Tibial artery (tissue), 4 donors: ENCODE results near the gene JMJD1C.

ENCODE experiments used
- DNase-seq, 2 donors: peaks; one replicate each; pipeline ENCODE4 v3.0.0-alpha.2; 2019
- H3K27ac ChIP-seq, 2 donors: fragments of 200-600 bp; sonication (generic) in 1 of 2; 1 replicate in 1 of 2; 2 replicates in 1 of 2; pipeline ENCODE4 v1.5.1; 2018 to 2019; ENCODE audit warnings: mild to moderate bottlenecking in 1 of 2
- H3K27me3 ChIP-seq, 2 donors: fragments of 200-600 bp; sonication (generic) in 1 of 2; one replicate each; pipeline versions ENCODE4 v1.5.1 to v1.6.0; 2016 to 2019
- H3K36me3 ChIP-seq, 3 donors: fragments of 200-600 bp; sonication (generic) in 2 of 3; one replicate each; pipeline ENCODE4 v1.5.1; 2016 to 2019; ENCODE audit warnings: mild to moderate bottlenecking in 2 of 3
- H3K4me1 ChIP-seq, 4 donors: fragments of 200-600 bp; sonication (generic) in 2 of 4; 1 replicate in 3 of 4; 2 replicates in 1 of 4; pipeline ENCODE4 v1.5.1; 2016 to 2019
- H3K4me3 ChIP-seq, 2 donors: fragments of 200-600 bp; sonication (generic) in 1 of 2; 1 replicate in 1 of 2; 2 replicates in 1 of 2; pipeline ENCODE4 v1.5.1; 2018 to 2019; ENCODE audit warnings: mild to moderate bottlenecking in 2 of 2
- H3K9me3 ChIP-seq, 3 donors: fragments of 200-600 bp; sonication (generic) in 1 of 3; one replicate each; pipeline ENCODE4 v1.5.1; 2016 to 2019
- intact Hi-C: fragments of 100-400 bp; cut with DNase I; formaldehyde crosslinking; loops from one replicate; pipeline ENCODE4 v1.15.0; 2023; ENCODE audit warnings: low total_unique reads
- TF ChIP-seq, protein P1 (sequence below), 2 experiments: fragments of 200-600 bp in 1 of 2; fragments of 450-650 bp in 1 of 2; IDR thresholded peaks; one replicate each; pipeline ENCODE4 v1.5.1; 2017 to 2019; ENCODE audit warnings: antibody characterized with exemption in 2 of 2, mild to moderate bottlenecking in 1 of 2, moderate library complexity in 1 of 2

The JMJD1C gene

DNA sequence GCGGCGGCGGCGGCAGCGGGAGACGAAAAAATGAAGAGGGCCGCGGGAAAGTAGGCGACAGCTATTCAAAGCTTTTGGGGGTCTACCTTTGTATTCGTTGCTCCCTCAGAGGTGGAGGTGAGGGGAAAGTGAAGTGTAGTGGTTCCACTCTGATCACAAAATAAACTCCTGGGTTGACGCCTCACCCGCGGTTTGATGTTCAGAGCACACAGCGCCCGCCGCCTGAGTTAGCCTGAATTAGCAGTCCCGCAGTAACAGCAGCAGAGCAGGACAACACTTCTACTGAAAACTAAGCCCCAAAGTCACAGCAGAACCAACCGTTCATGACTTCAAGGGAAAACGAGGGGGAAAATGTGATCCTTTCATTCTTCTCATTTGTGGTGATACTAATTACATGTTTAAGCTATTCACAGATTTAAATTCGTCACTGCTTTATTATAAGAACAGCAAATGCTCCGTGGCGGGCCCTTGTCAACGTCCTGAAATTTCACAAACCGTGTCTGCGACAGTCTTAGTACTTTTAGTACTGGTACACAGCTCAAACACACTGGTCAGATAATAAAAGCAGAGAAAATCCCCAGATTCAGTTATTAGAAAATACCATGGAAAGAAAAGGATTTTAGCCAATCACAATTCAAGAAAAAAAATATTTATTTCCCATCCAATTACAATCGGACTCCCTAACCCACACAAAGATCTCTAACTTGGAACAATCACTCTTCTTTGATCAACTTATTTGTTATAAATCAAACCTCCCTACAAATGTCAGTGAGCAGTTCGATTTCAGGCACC lies 563 bp upstream of the JMJD1C start:
- peak in 1 of 2 donors; percentile 65 for DNase-seq
- intact Hi-C loops, result loop anchor here (10.0 kb wide), 3 partner anchors 158 to 252 kb away; no protein-coding TSS in a partner anchor

DNA sequence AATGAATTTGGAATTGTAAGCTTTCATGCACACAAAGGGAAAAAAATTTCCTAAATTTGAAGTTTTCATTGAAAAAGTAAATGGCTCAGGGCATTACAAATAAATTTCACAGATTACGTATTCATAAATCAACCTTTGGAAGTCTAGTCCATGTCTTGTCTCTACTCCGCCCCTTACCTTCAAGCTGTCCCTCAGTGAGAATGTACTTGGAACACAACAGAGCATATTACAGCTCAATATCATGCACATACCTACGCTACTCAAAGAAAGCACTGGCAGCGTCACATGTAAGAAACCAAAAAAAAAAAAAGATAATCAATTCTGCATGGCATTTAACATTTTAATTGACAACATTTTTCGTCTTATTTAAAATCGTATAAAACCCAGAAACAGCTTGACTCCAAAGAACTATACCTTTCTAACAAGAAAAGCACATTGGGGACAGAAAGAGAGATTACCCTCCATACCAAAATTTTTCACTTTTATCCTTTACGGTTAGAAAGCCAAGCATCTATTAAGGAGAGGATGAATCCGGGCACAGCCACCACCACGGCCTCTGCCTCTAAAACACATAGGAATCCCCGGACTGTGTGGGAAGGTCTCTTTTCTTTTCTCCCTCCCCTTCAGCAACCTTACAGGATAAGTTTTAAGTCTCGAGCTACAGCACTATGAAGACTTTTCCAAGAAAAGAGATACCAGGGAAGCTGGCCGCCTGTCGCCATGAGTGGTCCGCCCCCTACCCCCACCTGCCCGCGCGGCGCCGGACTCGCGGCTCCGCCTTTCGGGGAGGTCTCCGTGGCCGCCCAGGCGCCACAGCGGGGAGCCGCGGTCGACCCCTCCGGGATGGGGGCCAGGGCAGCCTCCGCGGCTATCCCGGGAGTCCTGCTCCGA lies 1.1 kb downstream of the JMJD1C start:
- Histone ChIP-seq H3K27me3 (no peaks in the 10 kb centered on the region), H3K27ac (peak overlapping the region; percentile 89 to 95), H3K4me3 (peak overlapping the region; percentile 62 to 84), H3K36me3 (no peaks in the 10 kb centered on the region), H3K4me1 (peaks cover 0 to 24% (median 1%) of the 10 kb centered on the region in 4 donors), H3K9me3 (peaks cover 0 to 3% (median 0%) of the 10 kb centered on the region in 3 donors)
- no peak for DNase-seq
- intact Hi-C loops, result loop anchor here (10.0 kb wide), 3 partner anchors 160 to 250 kb away; no protein-coding TSS in a partner anchor
- TF ChIP-seq, protein P1, sequence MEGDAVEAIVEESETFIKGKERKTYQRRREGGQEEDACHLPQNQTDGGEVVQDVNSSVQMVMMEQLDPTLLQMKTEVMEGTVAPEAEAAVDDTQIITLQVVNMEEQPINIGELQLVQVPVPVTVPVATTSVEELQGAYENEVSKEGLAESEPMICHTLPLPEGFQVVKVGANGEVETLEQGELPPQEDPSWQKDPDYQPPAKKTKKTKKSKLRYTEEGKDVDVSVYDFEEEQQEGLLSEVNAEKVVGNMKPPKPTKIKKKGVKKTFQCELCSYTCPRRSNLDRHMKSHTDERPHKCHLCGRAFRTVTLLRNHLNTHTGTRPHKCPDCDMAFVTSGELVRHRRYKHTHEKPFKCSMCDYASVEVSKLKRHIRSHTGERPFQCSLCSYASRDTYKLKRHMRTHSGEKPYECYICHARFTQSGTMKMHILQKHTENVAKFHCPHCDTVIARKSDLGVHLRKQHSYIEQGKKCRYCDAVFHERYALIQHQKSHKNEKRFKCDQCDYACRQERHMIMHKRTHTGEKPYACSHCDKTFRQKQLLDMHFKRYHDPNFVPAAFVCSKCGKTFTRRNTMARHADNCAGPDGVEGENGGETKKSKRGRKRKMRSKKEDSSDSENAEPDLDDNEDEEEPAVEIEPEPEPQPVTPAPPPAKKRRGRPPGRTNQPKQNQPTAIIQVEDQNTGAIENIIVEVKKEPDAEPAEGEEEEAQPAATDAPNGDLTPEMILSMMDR (IDR thresholded peaks at IDR 0.05), result no peak

More for the DNA sequence above, 563 bp upstream of the JMJD1C start:
- Histone ChIP-seq H3K4me1 (peaks cover 0 to 34% (median 3%) of the 10 kb centered on the region in 4 donors), H3K9me3 (peaks cover 0 to 3% (median 0%) of the 10 kb centered on the region in 3 donors), H3K27me3 (no peaks in the 10 kb centered on the region), H3K27ac (peak overlapping the region; percentile 89 to 95), H3K4me3 (peak overlapping the region; percentile 62 to 84), H3K36me3 (no peaks in the 10 kb centered on the region)
- TF ChIP-seq, protein P1 (IDR thresholded peaks at IDR 0.05), result no peak

DNA sequence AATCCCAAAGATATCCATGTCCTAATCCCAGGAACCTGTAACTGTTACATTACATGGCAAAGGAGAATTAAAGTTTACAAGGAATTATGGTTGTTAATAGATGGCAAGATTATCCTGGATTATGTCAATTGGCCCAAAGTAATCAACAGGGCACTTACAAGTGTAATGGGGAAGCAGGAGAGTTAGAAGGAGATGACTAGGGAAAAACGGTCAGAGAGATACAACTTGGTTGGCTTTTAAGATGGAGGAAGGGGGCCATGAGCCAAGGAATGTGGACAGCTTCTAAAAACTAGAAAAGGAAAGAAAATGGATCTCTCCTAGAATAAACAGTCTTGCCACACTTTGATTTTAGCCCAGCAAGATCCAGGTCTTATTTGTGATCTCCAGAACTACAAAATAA lies 3.3 kb downstream of the JMJD1C start:
- Histone ChIP-seq H3K4me3 (no peak overlapping the region), H3K4me1 (peaks cover 0 to 32% (median 1%) of the 10 kb centered on the region in 4 donors), H3K27ac (no peak overlapping the region), H3K9me3 (peaks cover 0 to 3% (median 0%) of the 10 kb centered on the region in 3 donors), H3K27me3 (no peaks in the 10 kb centered on the region), H3K36me3 (no peaks in the 10 kb centered on the region)
- DNase-seq, result no peak
- TF ChIP-seq, protein P1 (IDR thresholded peaks at IDR 0.05), result no peak
- intact Hi-C loops, result loop anchor here (10.0 kb wide), 3 partner anchors 162 to 252 kb away; no protein-coding TSS in a partner anchor

DNA sequence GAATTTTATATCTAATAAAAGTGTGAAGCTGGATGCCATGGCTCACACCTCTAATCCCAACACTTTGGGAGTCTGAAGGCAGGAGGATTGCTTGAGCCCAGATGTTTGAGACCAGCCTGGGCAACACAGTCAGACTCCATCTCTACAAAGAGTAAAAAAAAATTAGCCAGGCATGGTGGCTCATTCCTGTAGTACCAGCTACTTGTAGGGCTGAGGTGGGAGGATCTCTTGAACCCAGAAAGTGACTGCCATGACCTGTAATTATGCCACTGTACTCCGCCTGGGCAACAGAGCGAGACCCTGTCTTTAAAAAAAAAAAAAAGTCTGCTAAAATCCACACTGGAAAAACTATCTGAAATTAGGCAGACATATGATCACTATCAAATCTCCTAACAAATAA lies 7.6 kb downstream of the JMJD1C start:
- Histone ChIP-seq H3K36me3 (no peaks in the 10 kb centered on the region), H3K4me3 (no peak overlapping the region), H3K27ac (no peak overlapping the region), H3K4me1 (peaks cover 0 to 29% (median 0%) of the 10 kb centered on the region in 4 donors), H3K9me3 (peaks cover 0 to 3% (median 0%) of the 10 kb centered on the region in 3 donors), H3K27me3 (no peaks in the 10 kb centered on the region)
- intact Hi-C loops, result no loop called here
- no peak for DNase-seq
- TF ChIP-seq, protein P1 (IDR thresholded peaks at IDR 0.05), result no peak

- intact Hi-C loops, result no loop called here
Measured at GRCh38 chr10:63457594-63457993, 8.2 kb downstream of the JMJD1C start.

More at GRCh38 chr10:63457594-63457993, 8.2 kb downstream of the JMJD1C start:
- TF ChIP-seq, protein P1 (IDR thresholded peaks at IDR 0.05), result no peak
- no peak for DNase-seq
- H3K27ac ChIP-seq, result no peak overlapping the region
- H3K9me3 ChIP-seq, result peaks cover 0 to 3% (median 0%) of the 10 kb centered on the region in 3 donors
- no peaks in the 10 kb centered on the region for H3K27me3 ChIP-seq
- H3K36me3 ChIP-seq, result no peaks in the 10 kb centered on the region
- H3K4me3 ChIP-seq, result no peak overlapping the region
- H3K4me1 ChIP-seq, result peaks cover 0 to 29% (median 0%) of the 10 kb centered on the region in 4 donors
